Astrocyte of the spinal cord (primary cell): ENCODE measurements around the gene NR2E3.

Source experiments
- DNase-seq: peaks from one replicate; pipeline ENCODE4 v3.0.0; 2011; ENCODE audit warnings: low read depth, low spot score
- H3K4me3 ChIP-seq: 2 replicates; pipeline ENCODE4 v1.5.1; 2011; ENCODE audit warnings: low read depth, mild to moderate bottlenecking, low read length, moderate library complexity
- in situ Hi-C: cut with HindIII; loops from 2 replicates; pipeline ENCODE4 v1.10.0; 2017; ENCODE audit warnings: low sequenced_read_pairs
- TF ChIP-seq, protein P1 (sequence below): IDR thresholded peaks from 2 replicates; pipeline ENCODE4 v1.5.1; 2012; ENCODE audit warnings: low read depth, mild to moderate bottlenecking, low read length, inconsistent platforms

Gene NR2E3

DNA sequence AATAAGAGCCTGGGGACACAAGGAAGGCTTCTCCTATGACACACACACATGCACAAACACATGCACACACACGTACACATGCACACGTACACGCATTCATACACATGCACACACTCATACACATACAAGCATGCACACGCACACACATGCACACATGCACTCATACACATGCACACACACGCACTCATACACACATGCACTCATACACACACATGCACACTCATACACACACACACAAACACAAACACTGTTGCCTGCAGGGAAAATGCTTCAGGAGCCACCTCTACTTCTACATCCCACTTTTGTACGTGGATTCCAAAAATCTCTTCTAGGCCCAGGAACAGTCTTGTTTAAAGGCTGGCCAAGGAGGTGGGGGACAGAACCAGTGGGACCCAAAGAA is 20.7 kb upstream of the NR2E3 start:
- in situ Hi-C loops: no loop called here
- TF ChIP-seq, protein P1, sequence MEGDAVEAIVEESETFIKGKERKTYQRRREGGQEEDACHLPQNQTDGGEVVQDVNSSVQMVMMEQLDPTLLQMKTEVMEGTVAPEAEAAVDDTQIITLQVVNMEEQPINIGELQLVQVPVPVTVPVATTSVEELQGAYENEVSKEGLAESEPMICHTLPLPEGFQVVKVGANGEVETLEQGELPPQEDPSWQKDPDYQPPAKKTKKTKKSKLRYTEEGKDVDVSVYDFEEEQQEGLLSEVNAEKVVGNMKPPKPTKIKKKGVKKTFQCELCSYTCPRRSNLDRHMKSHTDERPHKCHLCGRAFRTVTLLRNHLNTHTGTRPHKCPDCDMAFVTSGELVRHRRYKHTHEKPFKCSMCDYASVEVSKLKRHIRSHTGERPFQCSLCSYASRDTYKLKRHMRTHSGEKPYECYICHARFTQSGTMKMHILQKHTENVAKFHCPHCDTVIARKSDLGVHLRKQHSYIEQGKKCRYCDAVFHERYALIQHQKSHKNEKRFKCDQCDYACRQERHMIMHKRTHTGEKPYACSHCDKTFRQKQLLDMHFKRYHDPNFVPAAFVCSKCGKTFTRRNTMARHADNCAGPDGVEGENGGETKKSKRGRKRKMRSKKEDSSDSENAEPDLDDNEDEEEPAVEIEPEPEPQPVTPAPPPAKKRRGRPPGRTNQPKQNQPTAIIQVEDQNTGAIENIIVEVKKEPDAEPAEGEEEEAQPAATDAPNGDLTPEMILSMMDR: no peak

DNA sequence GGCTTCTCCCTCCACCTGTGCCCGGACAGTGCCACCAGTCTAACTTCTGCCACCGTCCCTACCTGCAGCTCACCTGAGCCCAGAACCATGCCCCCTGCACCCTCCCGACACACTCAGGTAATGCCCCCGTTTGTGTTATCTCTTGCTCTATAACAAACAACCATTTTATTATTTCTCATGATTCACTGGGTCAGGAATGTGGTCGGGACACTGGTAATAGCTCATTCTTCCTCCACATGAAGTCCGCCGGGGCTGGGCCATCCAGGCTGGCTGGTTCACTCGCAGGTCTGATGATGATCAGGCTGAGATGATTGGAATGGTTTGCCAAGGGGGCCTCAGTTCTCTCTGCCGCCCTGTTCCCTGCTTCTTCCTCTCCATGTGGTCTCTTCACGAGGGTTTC is 20.3 kb upstream of the NR2E3 start:
- DNase-seq: peak; percentile 55
- TF ChIP-seq, protein P1: no peak
- H3K4me3 ChIP-seq: no peak overlapping the region
- in situ Hi-C loops: no loop called here

More for the DNA sequence above, 20.7 kb upstream of the NR2E3 start:
- H3K4me3 ChIP-seq: no peak overlapping the region
- DNase-seq: no peak

DNA sequence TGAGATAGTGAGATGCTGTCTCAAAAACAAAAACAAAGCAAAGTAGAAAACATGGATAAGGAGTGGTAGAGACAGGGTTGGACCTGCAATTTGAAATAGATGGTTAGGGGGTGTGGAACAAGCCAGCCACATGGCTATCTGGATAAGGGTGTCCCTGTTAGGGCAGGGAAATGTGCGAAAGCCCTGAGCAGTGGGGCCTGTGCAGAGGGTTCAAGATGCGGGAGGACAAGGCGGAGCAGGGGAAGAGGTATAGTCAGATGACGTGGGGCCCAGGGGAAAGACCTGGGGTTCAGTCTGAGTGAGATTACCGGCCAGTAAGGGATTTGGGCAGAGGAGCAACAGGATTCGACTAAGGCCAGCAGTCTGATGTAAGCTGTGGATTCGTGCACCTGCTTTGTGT is 18.4 kb upstream of the NR2E3 start:
- no peak overlapping the region for H3K4me3 ChIP-seq
- in situ Hi-C loops: no loop called here
- TF ChIP-seq, protein P1: no peak
- no peak for DNase-seq

DNA sequence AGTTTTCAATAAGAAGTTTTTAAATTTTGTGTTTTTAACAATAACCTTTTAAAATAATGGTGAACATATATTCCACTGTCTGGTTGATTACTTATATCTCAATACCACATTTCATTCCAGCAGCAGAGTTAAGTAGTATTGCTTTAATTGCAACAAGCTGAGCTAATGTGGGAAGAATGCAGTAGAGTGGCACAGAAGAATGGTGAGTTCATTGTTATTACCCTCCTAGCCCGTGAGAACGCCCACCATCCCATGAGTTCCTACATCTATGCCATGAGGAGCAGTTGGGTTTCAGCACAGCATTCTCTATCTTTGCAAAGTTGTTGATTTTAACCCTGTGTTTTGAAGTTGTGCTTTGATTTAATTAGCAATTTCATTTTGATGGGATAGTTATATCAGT is 17.8 kb upstream of the NR2E3 start:
- H3K4me3 ChIP-seq: no peak overlapping the region
- DNase-seq: peak; percentile 57
- in situ Hi-C loops: no loop called here
- TF ChIP-seq, protein P1: no peak

DNA sequence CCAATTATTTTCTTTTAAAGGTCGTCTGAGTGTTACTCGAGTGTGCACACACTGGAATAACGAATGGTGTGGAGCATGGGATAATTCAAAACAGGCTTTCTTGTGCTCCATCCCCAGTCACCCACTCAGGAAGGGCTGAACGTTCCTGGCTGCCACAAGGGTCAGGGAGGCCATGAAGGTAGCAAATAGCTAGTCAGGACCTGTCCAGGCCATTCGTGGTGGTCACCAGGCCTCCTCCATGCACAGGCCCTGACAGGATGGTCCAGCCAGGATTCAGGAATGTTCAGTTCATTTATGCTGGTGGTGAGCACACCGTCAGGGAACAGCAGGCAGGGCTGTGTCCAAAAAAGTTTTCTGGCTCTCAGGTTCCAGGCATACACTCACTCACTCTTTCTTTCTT is 11.7 kb upstream of the NR2E3 start:
- DNase-seq: no peak
- in situ Hi-C loops: no loop called here
- no peak overlapping the region for H3K4me3 ChIP-seq
- TF ChIP-seq, protein P1: no peak

DNA sequence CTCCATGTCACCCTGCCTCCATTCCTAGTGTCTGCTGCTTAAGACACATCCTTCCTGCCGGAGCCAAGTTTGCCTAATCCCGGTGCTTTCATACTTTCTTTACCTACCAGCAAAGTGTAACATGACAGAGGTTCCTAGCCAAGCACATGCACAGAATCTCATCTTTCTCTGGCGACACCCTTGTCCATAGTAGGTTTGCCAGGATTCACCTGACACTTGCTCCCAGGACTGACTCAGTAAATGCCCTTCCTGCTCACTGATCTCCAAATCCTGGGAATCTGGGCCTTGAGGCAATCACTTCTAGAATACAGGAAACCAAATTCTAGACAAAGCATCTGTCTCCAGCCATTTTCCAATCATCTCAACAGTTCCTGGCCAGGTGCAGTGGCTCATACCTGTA is 10.2 kb upstream of the NR2E3 start:
- in situ Hi-C loops: no loop called here
- no peak overlapping the region for H3K4me3 ChIP-seq
- TF ChIP-seq, protein P1: no peak
- no peak for DNase-seq
